Neural progenitor cell (in vitro differentiated cells): ENCODE measurements around the gene VDAC2.

ENCODE experiments used
- EZH2 ChIP-seq: fragments of 200-600 bp; sonication (generic); IDR thresholded peaks from 2 replicates; pipeline ENCODE4 v1.6.1; 2017; ENCODE audit warnings: antibody characterized with exemption, mild to moderate bottlenecking, moderate library complexity
- TF ChIP-seq, protein P1 (sequence below): fragments of 200-600 bp; sonication (generic); IDR thresholded peaks from 2 replicates; pipeline ENCODE4 v1.5.1; 2017; ENCODE audit warnings: antibody characterized with exemption, mild to moderate bottlenecking

DNA sequence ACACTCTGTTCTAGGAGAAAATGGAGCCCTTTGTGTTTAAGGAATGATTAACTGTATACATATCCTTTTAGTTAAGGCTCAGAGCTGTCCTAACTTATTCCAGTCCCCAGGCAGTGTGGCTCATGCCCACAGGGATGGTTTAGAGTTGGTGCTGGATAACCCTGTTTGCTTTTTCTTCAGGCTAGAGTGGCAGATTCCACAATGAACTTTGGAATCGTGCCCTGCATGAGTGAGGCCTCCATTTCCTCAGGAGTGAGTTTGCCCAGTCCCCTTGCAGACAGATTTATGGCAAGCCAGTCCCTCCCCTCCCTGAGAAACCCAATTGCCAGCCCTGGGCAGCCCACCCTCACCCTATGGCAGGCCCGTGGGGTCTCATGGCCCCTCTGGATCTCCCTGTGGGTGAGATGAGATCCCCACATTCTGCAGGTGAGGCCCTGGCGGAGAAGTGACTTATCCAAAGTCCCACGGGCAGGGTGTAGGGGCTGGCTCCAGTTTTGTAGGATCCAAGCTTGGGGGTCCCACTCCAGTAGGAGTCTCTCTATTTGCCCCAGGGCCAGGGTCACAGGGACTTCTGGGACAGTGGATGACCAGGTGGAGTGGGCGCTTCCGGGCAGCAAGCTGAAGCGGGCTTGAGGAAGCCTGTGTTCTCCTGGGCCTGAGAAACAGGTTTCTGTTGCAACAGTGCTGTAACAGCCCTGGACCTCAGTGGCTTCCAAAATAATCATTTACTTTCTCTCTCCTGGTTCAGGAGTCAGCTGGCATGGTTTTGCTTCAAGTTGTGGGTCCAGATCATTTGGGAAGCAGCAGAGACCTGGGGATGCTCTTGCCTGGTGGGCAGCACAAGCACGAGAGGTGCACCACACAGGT lies 34.1 kb downstream of the VDAC2 start:
- TF ChIP-seq, protein P1, sequence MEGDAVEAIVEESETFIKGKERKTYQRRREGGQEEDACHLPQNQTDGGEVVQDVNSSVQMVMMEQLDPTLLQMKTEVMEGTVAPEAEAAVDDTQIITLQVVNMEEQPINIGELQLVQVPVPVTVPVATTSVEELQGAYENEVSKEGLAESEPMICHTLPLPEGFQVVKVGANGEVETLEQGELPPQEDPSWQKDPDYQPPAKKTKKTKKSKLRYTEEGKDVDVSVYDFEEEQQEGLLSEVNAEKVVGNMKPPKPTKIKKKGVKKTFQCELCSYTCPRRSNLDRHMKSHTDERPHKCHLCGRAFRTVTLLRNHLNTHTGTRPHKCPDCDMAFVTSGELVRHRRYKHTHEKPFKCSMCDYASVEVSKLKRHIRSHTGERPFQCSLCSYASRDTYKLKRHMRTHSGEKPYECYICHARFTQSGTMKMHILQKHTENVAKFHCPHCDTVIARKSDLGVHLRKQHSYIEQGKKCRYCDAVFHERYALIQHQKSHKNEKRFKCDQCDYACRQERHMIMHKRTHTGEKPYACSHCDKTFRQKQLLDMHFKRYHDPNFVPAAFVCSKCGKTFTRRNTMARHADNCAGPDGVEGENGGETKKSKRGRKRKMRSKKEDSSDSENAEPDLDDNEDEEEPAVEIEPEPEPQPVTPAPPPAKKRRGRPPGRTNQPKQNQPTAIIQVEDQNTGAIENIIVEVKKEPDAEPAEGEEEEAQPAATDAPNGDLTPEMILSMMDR: no peak
- TF ChIP-seq EZH2: no peak
